Endothelial cell of umbilical vein (primary cell): Measurements from ENCODE around the gene R3HDML. TPM values are rescaled to one million over a fixed set of nuclear protein-coding genes. Genes with fewer than 3 reads are reported as not detected.

Experiments used
- BruUV-seq: library from RNA; stranded (reverse); fragments of 400-500 nt; replicated peaks from 2 replicates; lab custom pipeline; 2021; lab: Mats Ljungman, UMichigan
- CTCF ChIA-PET: fragments of 300-600, 350-600 bp; sonication (Branson Sonifier 250); formaldehyde crosslinking; loops from one replicate; lab custom pipeline; 2021; ENCODE audit warnings: antibody characterized with exemption, inconsistent platforms; lab: Charles Lee
- POLR2A ChIA-PET: fragments of 300-600, 350-600 bp; sonication (Branson Sonifier 250); formaldehyde crosslinking; loops from one replicate; lab custom pipeline; 2021; ENCODE audit warnings: antibody characterized with exemption, inconsistent platforms; lab: Charles Lee
- DNase-seq: peaks from one replicate; pipeline ENCODE4 v3.0.0-alpha.2; 2011; ENCODE audit warnings: low read depth, low spot score
- FAIRE-seq: peaks from 2 replicates; lab custom pipeline; 2011; peaks lifted over from hg19 to GRCh38; lab: Jason Lieb, UNC
- H2AFZ ChIP-seq: 2 replicates; pipeline ENCODE4 v1.6.0; 2012; ENCODE audit warnings: low read depth, low read length, control low read depth, inconsistent platforms
- H3K27ac ChIP-seq: 2 replicates; pipeline ENCODE4 v1.5.1; 2011; ENCODE audit warnings: low read depth, mild to moderate bottlenecking, control low read depth, low read length, moderate library complexity; ENCODE audit not compliant: insufficient read depth
- H3K27me3 ChIP-seq, 2 experiments: 2 replicates each; pipeline versions ENCODE4 v1.6.0 to v1.6.1; 2011; ENCODE audit warnings: low read length in 2 of 2, mixed read lengths in 1 of 2; ENCODE audit not compliant: control insufficient read depth in 2 of 2, insufficient read depth in 2 of 2
- H3K36me3 ChIP-seq, 2 experiments: 2 replicates in 1 of 2; 3 replicates in 1 of 2; pipeline ENCODE4 v1.5.1; 2011; ENCODE audit warnings: low read length in 2 of 2, mild to moderate bottlenecking in 1 of 2, moderate library complexity in 1 of 2; ENCODE audit not compliant: control insufficient read depth in 2 of 2, insufficient read depth in 2 of 2; ENCODE audit errors: extremely low read depth in 1 of 2
- H3K4me1 ChIP-seq: 3 replicates; pipeline ENCODE4 v1.5.1; 2011; ENCODE audit warnings: mild to moderate bottlenecking, low read length; ENCODE audit not compliant: control insufficient read depth, insufficient read depth; ENCODE audit errors: extremely low read depth
- H3K4me2 ChIP-seq: 2 replicates; pipeline ENCODE4 v1.6.1; 2011; ENCODE audit warnings: low read length, control low read depth, mixed read lengths; ENCODE audit not compliant: insufficient read depth
- H3K4me3 ChIP-seq, 3 experiments: fragments of 200-600 bp in 1 of 3; sonication (generic), shearing (Covaris generic) in 1 of 3; replicated peaks in 1 of 3; 2 replicates each; pipeline ENCODE4 v1.5.1; 2011 to 2016; ENCODE audit warnings: control low read depth in 3 of 3, low read length in 3 of 3, mild to moderate bottlenecking in 2 of 3, inconsistent platforms in 1 of 3, low read depth in 1 of 3, moderate library complexity in 1 of 3; ENCODE audit not compliant: insufficient read depth in 1 of 3
- H3K79me2 ChIP-seq: 2 replicates; pipeline ENCODE4 v1.6.0; 2012; ENCODE audit warnings: low read length, inconsistent platforms; ENCODE audit not compliant: control insufficient read depth, insufficient read depth
- H3K9ac ChIP-seq: replicated peaks from 2 replicates; pipeline ENCODE3; 2011; ENCODE audit warnings: low read length, control low read depth; ENCODE audit not compliant: insufficient read depth; ENCODE audit errors: extremely low read depth
- H3K9me1 ChIP-seq: replicated peaks from 3 replicates; pipeline ENCODE4 v1.6.0; 2011; ENCODE audit warnings: mild to moderate bottlenecking, low read length; ENCODE audit not compliant: control insufficient read depth, insufficient read depth; ENCODE audit errors: extremely low read depth
- H3K9me3 ChIP-seq: replicated peaks from 2 replicates; pipeline ENCODE4 v1.5.1; 2012; ENCODE audit warnings: low read length, inconsistent platforms; ENCODE audit not compliant: control insufficient read depth, insufficient read depth
- H4K20me1 ChIP-seq: replicated peaks from 2 replicates; pipeline ENCODE3; 2011; ENCODE audit warnings: mild to moderate bottlenecking, low read length; ENCODE audit not compliant: control insufficient read depth, insufficient read depth; ENCODE audit errors: extremely low read depth
- CTCF ChIP-seq, 2 donors: IDR thresholded peaks; 1 replicate in 1 of 2; 2 replicates in 1 of 2; pipeline ENCODE4 v1.5.1; 2011; ENCODE audit warnings: low read length in 2 of 2, mild to moderate bottlenecking in 2 of 2, moderate library complexity in 2 of 2, control low read depth in 1 of 2, inconsistent platforms in 1 of 2, low read depth in 1 of 2; ENCODE audit not compliant: insufficient read depth in 1 of 2; ENCODE audit errors: extremely low read depth in 1 of 2
- FOS ChIP-seq: IDR thresholded peaks from 2 replicates; pipeline ENCODE4 v1.6.1; 2011; ENCODE audit warnings: mild to moderate bottlenecking, low read length, moderate library complexity, borderline replicate concordance; ENCODE audit not compliant: insufficient read depth
- GATA2 ChIP-seq: IDR thresholded peaks from 2 replicates; pipeline ENCODE4 v1.7.0; 2011; ENCODE audit warnings: low read depth, mild to moderate bottlenecking, moderate library complexity, mixed read lengths, low read length; ENCODE audit not compliant: insufficient read length, insufficient read depth
- JUN ChIP-seq: IDR thresholded peaks from 2 replicates; pipeline ENCODE4 v1.6.1; 2011; ENCODE audit warnings: borderline replicate concordance, low read depth; ENCODE audit not compliant: insufficient read length, insufficient read depth
- MYC ChIP-seq: IDR thresholded peaks from one replicate; pipeline ENCODE4 v1.6.1; 2011; ENCODE audit warnings: mild to moderate bottlenecking, low read depth, low read length
- POLR2A ChIP-seq: IDR thresholded peaks from 2 replicates; pipeline ENCODE4 v1.6.1; 2012; ENCODE audit warnings: low read depth, mild to moderate bottlenecking, control low read depth, low read length
- POLR2AphosphoS5 ChIP-seq: IDR thresholded peaks from 2 replicates; pipeline ENCODE4 v1.6.1; 2012; ENCODE audit warnings: low read depth, mild to moderate bottlenecking, control low read depth, low read length, moderate library complexity; ENCODE audit not compliant: insufficient read depth
- dilution Hi-C: fragments of 300-500 bp; cut with MboI; formaldehyde crosslinking; loops from one replicate; pipeline ENCODE4 v1.15.0; 2019; ENCODE audit warnings: low sequenced_read_pairs; ENCODE audit not compliant: extremely low pct_ligation_motif_present
- intact Hi-C: fragments of 100-400 bp; cut with micrococcal nuclease; formaldehyde crosslinking; loops from one replicate; pipeline ENCODE4 v1.10.0; 2022
- polyA plus RNA-seq, 4 experiments: library from polyadenylated mRNA; depleted of rRNA in 3 of 4; stranded (reverse) in 3 of 4; unstranded in 1 of 4; fragments of >200 nt; gene quantifications; 2 replicates each; pipeline versions ENCODE4 v1.2.1 to v1.2.3, GENCODE V29; 2011 to 2012; ENCODE audit warnings: missing spikeins in 1 of 4
- total RNA-seq: library from RNA; stranded (reverse); gene quantifications from 2 replicates; pipeline ENCODE4 v1.2.3, GENCODE V29; 2021

The R3HDML gene
- total and polyA plus RNA-seq, 2 donors (not counting 3 experiments of a cell fraction or from before 2014, with no cell fraction given): not detected

- POLR2A ChIA-PET: no interaction called here
- H3K4me3 ChIP-seq: no peak overlapping the region
- no peaks in the 10 kb centered on the region for H3K9me1 ChIP-seq
- dilution Hi-C loops (no loop called here), intact Hi-C loops (no loop called here)
- no peaks in the 10 kb centered on the region for H3K27me3 ChIP-seq
- H3K79me2 ChIP-seq: no peaks in the 10 kb centered on the region
- H3K9ac ChIP-seq: no peak overlapping the region
- H2AFZ ChIP-seq: no peak overlapping the region
- no peaks in the 10 kb centered on the region for H3K36me3 ChIP-seq
- H4K20me1 ChIP-seq: no peaks in the 10 kb centered on the region
- no peak for DNase-seq
- no peak overlapping the region for H3K4me2 ChIP-seq
- no peak overlapping the region for H3K27ac ChIP-seq
- no peaks in the 10 kb centered on the region for H3K9me3 ChIP-seq
- TF ChIP-seq FOS (no peak), GATA2 (no peak), CTCF (IDR thresholded peaks at IDR 0.05; ENCODE audit: extremely low read depth in 1 of 2, insufficient read depth in 1 of 2, low read depth in 1 of 2, low read length in 2 of 2) (no peak), POLR2AphosphoS5 (no peak), JUN (no peak), POLR2A (no peak), MYC (no peak)
- CTCF ChIA-PET: interaction anchor here (1.0 kb wide), 1 partner anchor 25 kb away, joined by 3 read pairs; no protein-coding TSS in a partner anchor
- no TSS peak for BruUV-seq
- H3K4me1 ChIP-seq: no peaks in the 10 kb centered on the region
- no peak for FAIRE-seq
Measured at GRCh38 chr20:44358776-44359175, 21.9 kb downstream of the R3HDML start.
